ENCODE data around the gene PLEKHM2. TPM values are rescaled to one million over a fixed set of nuclear protein-coding genes. Genes with fewer than 3 reads are reported as not detected.
"Not testable (repeated sequence)": the region's sequence is repeated elsewhere in the genome, so short reads cannot be mapped to it uniquely, and the experiment has no call there.

PLEKHM2 gene
- total and polyA plus RNA-seq, 12 donors: 63.7 to 106 (median 76.7) TPM

- WGBS, 2 donors: 47 to 61% methylated on average over 10 of the region's 10 CpGs
- no peaks in the 10 kb centered on the region for H3K9me3 ChIP-seq
- H3K27ac ChIP-seq: peak overlapping the region in 8 of 10 donors; percentile 3 to 85 (median 26)
- DNase-seq: no peak
- peaks cover 11 to 71% (median 56%) of the 10 kb centered on the region in 9 donors for H3K4me1 ChIP-seq
- H3K36me3 ChIP-seq: peaks cover 0 to 22% (median 0%) of the 10 kb centered on the region in 9 donors
- peak in 6 of 8 donors; percentile 6 to 51 (median 30) for ATAC-seq
- no peaks in the 10 kb centered on the region for H3K27me3 ChIP-seq
- intact Hi-C loops (cut with DNase I): loop anchor here in 1 of 10 donors (10.0 kb wide), 1 partner anchor 92 kb away; no protein-coding TSS in a partner anchor
- H3K4me3 ChIP-seq: peak overlapping the region in 2 of 10 donors; percentile 7 to 20
- no peak for TF ChIP-seq CTCF (IDR thresholded peaks at IDR 0.05)
Measured at GRCh38 chr1:15696956-15697521, 12.9 kb downstream of the PLEKHM2 start.

- intact Hi-C loops (cut with DNase I): loop anchor here in 1 of 10 donors (10.0 kb wide), 1 partner anchor 93 kb away; no protein-coding TSS in a partner anchor
- ATAC-seq (no peak), DNase-seq (no peak)
- Histone ChIP-seq H3K9me3 (no peaks in the 10 kb centered on the region), H3K27ac (peak overlapping the region in 3 of 10 donors; percentile 28 to 85 (median 41)), H3K27me3 (no peaks in the 10 kb centered on the region), H3K4me1 (peaks cover 16 to 70% (median 54%) of the 10 kb centered on the region in 9 donors), H3K4me3 (no peak overlapping the region), H3K36me3 (peaks cover 0 to 22% (median 0%) of the 10 kb centered on the region in 9 donors)
- TF ChIP-seq CTCF (IDR thresholded peaks at IDR 0.05): no peak
- WGBS, 2 donors: 96 to 98% methylated on average over 2 of the region's 2 CpGs
Measured at GRCh38 chr1:15698201-15698600, 14.1 kb downstream of the PLEKHM2 start.

GRCh38 chr1:15699321-15699720 is 15.2 kb downstream of the PLEKHM2 start:
- Histone ChIP-seq H3K4me1 (peaks cover 21 to 75% (median 62%) of the 10 kb centered on the region in 9 donors), H3K36me3 (peaks cover 0 to 22% (median 0%) of the 10 kb centered on the region in 9 donors)
- not testable (repeated sequence) for H3K27me3 ChIP-seq, H3K4me3 ChIP-seq, H3K9me3 ChIP-seq, H3K27ac ChIP-seq, ATAC-seq, DNase-seq
- WGBS, 2 donors: 96 to 99% methylated on average over 4 of the region's 4 CpGs
- intact Hi-C loops (cut with DNase I): loop anchor here in 1 of 10 donors (10.0 kb wide), 1 partner anchor 95 kb away; no protein-coding TSS in a partner anchor

- H3K4me1 ChIP-seq: peaks cover 26 to 82% (median 70%) of the 10 kb centered on the region in 9 donors
- intact Hi-C loops (cut with DNase I): loop anchor here in 1 of 10 donors (10.0 kb wide), 1 partner anchor 86 kb away; the partner anchor contains the start of gene DDI2
Measured at GRCh38 chr1:15700508-15700907, 16.4 kb downstream of the PLEKHM2 start.

More at GRCh38 chr1:15700508-15700907, 16.4 kb downstream of the PLEKHM2 start:
- Histone ChIP-seq H3K36me3 (peaks cover 0 to 21% (median 0%) of the 10 kb centered on the region in 9 donors), H3K9me3 (no peaks in the 10 kb centered on the region), H3K4me3 (no peak overlapping the region), H3K27me3 (no peaks in the 10 kb centered on the region), H3K27ac (peak overlapping the region in 2 of 10 donors; percentile 24 to 39)
- WGBS, 2 donors: 51 to 55% methylated on average over 6 of the region's 6 CpGs
- TF ChIP-seq CTCF (IDR thresholded peaks at IDR 0.05): no peak
- ATAC-seq (no peak), DNase-seq (no peak)
